ENCODE data around the gene EDEM3. TPM values are rescaled to one million over a fixed set of nuclear protein-coding genes. Genes with fewer than 3 reads are reported as not detected.

EDEM3 gene
- total RNA-seq, 1 donor from 2014 or later: 29.9 TPM

DNA sequence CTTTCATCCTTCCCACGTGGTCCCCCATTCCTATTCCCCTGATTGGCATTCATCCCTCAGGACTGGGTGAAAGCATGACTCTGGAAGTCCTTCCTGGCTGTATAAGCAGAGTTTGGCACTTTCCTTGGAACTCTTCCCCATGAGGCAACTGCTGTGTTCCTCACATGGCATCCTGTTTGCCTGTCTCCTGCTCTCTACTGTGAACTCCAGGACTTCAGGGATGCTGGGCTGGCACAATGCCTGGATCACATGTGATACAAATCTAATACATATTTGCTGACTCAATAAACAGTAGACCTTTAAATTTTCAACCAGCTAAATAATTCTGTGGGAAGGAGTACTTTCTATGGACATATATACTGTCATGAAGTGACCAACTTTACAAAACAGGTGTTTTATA is 46.8 kb upstream of the EDEM3 start:
- DNase-seq (ENCODE audit: extremely low spot score, unreplicated experiment): no peak
- Mint-ChIP-seq H3K9me3 (no peaks in the 10 kb centered on the region), H3K27ac (no peak overlapping the region), H3K4me3 (no peak overlapping the region), H3K36me3 (no peaks in the 10 kb centered on the region), H3K27me3 (peaks cover 7% of the 10 kb centered on the region), H3K4me1 (ENCODE audit: unreplicated experiment) (peaks cover 5% of the 10 kb centered on the region)
- TF ChIP-seq, protein P1, sequence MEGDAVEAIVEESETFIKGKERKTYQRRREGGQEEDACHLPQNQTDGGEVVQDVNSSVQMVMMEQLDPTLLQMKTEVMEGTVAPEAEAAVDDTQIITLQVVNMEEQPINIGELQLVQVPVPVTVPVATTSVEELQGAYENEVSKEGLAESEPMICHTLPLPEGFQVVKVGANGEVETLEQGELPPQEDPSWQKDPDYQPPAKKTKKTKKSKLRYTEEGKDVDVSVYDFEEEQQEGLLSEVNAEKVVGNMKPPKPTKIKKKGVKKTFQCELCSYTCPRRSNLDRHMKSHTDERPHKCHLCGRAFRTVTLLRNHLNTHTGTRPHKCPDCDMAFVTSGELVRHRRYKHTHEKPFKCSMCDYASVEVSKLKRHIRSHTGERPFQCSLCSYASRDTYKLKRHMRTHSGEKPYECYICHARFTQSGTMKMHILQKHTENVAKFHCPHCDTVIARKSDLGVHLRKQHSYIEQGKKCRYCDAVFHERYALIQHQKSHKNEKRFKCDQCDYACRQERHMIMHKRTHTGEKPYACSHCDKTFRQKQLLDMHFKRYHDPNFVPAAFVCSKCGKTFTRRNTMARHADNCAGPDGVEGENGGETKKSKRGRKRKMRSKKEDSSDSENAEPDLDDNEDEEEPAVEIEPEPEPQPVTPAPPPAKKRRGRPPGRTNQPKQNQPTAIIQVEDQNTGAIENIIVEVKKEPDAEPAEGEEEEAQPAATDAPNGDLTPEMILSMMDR (conservative IDR thresholded peaks at IDR 0.05): no peak

DNA sequence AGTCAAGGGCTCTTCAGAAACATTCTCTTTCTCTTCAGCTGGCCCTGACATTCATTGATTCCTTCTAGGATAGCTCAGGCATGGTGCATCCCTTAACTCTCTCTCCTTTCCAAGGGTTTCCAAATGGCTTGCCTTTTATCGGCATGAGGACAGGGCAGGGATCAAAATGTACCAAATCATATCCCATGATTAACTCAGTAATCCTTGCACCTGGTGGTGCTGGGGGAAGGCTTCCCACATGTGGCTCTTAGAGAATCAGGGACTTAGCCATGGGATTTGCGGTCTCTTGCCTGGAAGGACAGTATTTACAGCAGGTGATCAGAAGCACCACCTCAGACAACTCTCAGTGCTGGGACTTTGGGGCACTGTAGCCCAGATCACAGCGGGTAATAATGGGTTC is 46.2 kb upstream of the EDEM3 start:
- H3K9me3 Mint-ChIP-seq: no peaks in the 10 kb centered on the region
- H3K4me1 Mint-ChIP-seq (ENCODE audit: unreplicated experiment): peaks cover 5% of the 10 kb centered on the region
- H3K27me3 Mint-ChIP-seq: peaks cover 7% of the 10 kb centered on the region
- H3K4me3 Mint-ChIP-seq: no peak overlapping the region
- DNase-seq (ENCODE audit: extremely low spot score, unreplicated experiment): no peak
- H3K27ac Mint-ChIP-seq: no peak overlapping the region
- H3K36me3 Mint-ChIP-seq: no peaks in the 10 kb centered on the region
- TF ChIP-seq, protein P1 (conservative IDR thresholded peaks at IDR 0.05): no peak

DNA sequence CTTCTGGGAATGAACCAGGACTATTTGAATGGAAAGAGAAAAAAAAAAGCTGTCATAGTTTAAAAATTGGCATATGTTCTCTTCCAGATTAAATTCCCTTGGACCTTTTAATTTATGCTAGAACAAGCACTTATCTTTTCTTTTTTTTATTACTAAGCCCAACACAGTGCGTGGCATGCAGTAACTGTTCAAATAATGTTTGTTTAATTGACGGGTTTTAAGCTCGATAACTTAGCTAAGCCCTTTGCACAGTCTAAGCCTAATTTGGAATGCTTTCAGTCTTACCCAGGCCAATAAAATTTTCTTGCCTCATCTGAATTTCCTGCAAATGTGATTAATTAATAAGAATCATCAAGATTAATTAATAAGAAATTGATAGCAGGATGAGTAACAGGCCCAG is 39.3 kb upstream of the EDEM3 start:
- Mint-ChIP-seq H3K4me3 (no peak overlapping the region), H3K27me3 (peaks cover 7% of the 10 kb centered on the region), H3K36me3 (no peaks in the 10 kb centered on the region), H3K27ac (no peak overlapping the region), H3K9me3 (no peaks in the 10 kb centered on the region), H3K4me1 (ENCODE audit: unreplicated experiment) (peaks cover 14% of the 10 kb centered on the region)
- TF ChIP-seq, protein P1 (conservative IDR thresholded peaks at IDR 0.05): no peak
- no peak for DNase-seq (ENCODE audit: extremely low spot score, unreplicated experiment)

DNA sequence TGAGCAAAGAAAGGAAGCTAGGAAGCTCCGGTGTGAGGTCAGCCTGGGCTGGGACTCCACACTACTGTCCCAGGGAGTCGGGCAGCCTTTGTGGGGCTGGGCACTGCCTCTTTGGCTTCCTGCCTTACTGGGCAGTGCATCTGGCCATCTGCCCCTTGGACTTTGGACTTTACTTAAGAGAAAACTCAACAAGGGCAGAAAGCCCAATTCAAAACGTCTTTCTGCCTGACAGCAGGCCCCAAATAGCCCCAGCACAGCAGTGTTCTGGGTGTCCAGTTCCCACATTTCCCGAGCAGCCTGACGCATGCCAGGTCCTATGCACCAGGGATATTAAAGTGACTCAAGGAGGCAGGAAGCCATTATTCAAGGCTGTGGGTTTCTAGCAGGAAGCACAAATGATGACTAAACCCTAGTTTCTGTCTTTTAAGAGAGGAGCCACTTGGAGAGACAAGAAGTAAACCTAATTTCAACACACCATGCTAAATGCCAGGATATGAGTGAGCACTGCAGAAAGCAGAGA is 37.9 kb upstream of the EDEM3 start:
- H3K4me3 Mint-ChIP-seq: no peak overlapping the region
- no peaks in the 10 kb centered on the region for H3K36me3 Mint-ChIP-seq
- peaks cover 14% of the 10 kb centered on the region for H3K4me1 Mint-ChIP-seq (ENCODE audit: unreplicated experiment)
- peaks cover 7% of the 10 kb centered on the region for H3K27me3 Mint-ChIP-seq
- H3K9me3 Mint-ChIP-seq: no peaks in the 10 kb centered on the region
- TF ChIP-seq, protein P1 (conservative IDR thresholded peaks at IDR 0.05): no peak
- H3K27ac Mint-ChIP-seq: no peak overlapping the region
- no peak for DNase-seq (ENCODE audit: extremely low spot score, unreplicated experiment)

DNA sequence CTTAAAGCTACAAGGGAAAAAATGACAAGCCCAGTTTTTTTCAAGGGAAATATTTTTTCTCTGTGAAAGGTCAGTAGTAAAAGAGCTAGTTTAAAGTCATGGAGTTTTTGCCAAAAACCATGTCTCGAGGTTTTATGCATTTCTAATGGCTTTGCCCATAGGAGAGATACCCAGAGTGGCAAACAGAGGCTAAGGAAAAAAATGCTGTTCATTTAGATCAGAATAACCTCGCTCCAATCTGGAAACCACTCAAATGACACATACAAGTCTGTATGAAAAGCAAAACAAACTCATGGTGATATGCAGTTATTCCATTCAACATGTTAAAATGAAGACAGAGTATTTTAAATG is 36.9 kb upstream of the EDEM3 start:
- TF ChIP-seq, protein P1 (conservative IDR thresholded peaks at IDR 0.05): no peak
- Mint-ChIP-seq H3K4me3 (no peak overlapping the region), H3K27ac (no peak overlapping the region)

More for the DNA sequence above, 36.9 kb upstream of the EDEM3 start:
- Mint-ChIP-seq H3K4me1 (ENCODE audit: unreplicated experiment) (peaks cover 14% of the 10 kb centered on the region), H3K36me3 (no peaks in the 10 kb centered on the region), H3K9me3 (peaks cover 5% of the 10 kb centered on the region), H3K27me3 (peaks cover 7% of the 10 kb centered on the region)
- DNase-seq (ENCODE audit: extremely low spot score, unreplicated experiment): no peak
